HG02678 (cell line): ENCODE results near the gene WWP2.
"Not testable (repeated sequence)": the region's sequence is repeated elsewhere in the genome, so short reads cannot be mapped to it uniquely, and the experiment has no call there.

ENCODE experiments used
- ATAC-seq: cut with Tn5 transposase; IDR thresholded peaks from one replicate; pipeline ENCODE4 v1.9.1; 2021; ENCODE audit warnings: mild to moderate bottlenecking, moderate library complexity; ENCODE audit not compliant: unreplicated experiment

Gene WWP2

DNA sequence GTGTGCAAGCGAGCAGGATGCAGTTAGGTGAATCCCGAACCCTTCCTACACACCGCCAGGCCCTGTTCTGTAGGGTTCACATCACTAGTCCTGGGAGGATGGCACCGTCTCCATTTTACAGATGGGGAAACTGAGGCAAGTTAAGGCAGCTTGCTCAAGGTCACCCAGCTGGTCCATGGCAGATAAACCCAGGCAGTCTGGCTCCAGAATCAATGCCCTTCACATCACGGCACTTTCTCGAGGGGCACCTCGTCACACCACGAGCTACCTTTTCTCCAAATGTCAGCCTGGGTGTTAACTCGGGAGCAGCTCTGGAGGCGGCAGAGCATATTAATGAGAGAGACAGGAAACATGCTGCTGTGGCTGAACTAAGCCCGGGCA, 16.9 kb upstream of the WWP2 start:
- no peak for ATAC-seq

DNA sequence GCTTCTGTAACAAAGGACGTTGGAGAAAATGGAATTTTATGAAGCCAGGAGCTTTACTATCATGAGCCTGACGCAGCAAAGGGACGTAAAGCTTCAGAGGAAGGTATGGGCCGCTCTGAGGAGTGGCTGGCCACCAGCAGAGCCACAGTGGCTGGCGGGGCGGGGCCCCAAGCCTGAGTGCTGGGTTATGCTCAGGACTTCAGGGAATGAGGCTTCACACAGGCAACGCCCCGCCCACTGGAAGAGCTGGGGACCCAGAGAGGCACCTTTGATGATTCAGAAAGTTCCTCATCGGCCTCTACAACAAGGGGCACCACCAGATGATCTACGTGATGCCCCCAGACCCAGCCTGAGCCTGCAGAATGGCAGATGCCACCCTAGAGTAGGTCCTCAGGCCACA, 16.2 kb upstream of the WWP2 start:
- no peak for ATAC-seq

- ATAC-seq = no peak
Observed at GRCh38 chr16:69747115-69747514, 15.0 kb upstream of the WWP2 start.

- no peak for ATAC-seq
Observed at GRCh38 chr16:69748694-69749345, 13.3 kb upstream of the WWP2 start.

DNA sequence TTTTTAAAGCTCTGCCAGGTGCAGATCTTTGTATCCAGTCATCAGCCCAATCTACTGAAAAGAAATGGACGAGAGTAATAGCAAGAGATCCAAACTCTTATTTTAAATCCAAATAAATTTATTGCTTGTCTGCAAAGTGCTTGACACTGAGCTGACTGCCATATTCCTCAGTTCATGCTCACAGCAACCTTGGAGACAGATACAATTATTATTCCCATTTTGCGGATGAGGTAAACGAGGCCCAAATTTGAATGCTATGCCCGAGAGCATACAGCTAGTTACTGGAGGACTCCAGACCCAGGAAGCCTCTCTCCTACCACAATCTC, 8.0 kb upstream of the WWP2 start:
- ATAC-seq = no peak

- peak; percentile 99 for ATAC-seq
Observed at GRCh38 chr16:69754469-69755310, 7.4 kb upstream of the WWP2 start, which contains the start of gene NOB1. Gene NOB1 (minus strand): TSS chr16:69754926. CDS start chr16:69754910, 16 bp downstream.

DNA sequence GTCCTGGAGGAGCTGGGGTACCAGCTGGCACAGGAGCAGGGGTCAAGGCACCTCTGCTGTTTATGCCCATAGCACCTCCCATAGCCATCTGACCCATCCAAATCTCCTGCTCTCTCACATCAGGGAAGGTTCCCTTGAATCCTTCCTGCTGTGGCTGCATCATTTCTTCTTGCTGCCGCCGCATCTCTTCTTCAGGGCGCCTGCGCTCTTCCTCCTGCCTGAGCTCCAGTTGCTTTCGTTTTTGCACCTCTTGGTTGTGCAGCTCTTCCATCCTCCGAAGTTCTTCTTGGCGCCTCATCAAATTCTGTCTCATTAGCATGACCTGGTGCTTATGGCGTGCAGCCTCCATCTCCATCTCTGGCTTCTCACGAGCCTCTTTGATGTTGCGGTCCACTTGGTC, 5.4 kb upstream of the WWP2 start:
- no peak for ATAC-seq

GRCh38 chr16:69757375-69757774, 4.8 kb upstream of the WWP2 start:
- ATAC-seq = not testable (repeated sequence)

GRCh38 chr16:69762814-69763598, 874 bp downstream of the WWP2 start:
- ATAC-seq = no peak

GRCh38 chr16:69763599-69763942, 1.4 kb downstream of the WWP2 start:
- no peak for ATAC-seq

GRCh38 chr16:69767459-69768229, 5.5 kb downstream of the WWP2 start:
- ATAC-seq = no peak

DNA sequence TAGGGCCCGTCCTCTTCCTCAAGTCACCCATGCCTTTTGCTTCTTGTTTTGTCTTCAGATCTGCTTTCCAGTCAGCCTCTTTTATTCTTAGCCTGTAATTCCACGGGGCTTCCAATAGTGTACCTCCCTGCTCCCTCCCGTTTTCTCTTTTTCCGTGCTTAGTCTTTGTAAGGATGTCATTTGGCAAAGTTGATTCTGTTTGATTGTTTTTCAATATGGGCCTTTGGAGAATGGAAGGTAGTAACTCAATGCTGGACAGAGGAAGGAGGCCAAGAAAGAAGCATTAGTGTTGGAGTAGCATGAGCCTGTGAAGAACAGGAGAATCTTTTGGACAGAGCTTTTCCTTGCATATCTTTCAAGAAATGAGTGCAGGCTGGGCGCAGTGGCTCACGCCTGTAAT, 6.5 kb downstream of the WWP2 start:
- ATAC-seq = no peak

DNA sequence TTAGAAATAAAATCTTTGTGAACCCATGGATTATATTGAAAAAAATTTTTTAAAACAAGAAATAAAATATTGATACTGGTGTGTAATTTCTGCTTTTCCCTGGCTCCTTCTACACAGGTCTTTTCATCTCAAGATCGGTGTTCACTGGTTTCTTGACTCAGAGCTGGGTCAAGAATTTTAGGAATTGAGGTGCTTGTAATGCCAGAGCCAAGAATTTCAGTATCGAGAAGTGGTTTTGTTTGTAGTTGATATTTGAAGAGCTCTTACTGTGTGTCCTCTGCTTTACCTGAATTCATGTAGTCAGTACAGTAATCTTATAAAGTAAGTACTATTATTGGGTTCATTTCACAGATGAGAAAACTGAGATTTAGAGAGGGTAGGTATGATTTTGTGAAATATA, 7.3 kb downstream of the WWP2 start:
- ATAC-seq = no peak

DNA sequence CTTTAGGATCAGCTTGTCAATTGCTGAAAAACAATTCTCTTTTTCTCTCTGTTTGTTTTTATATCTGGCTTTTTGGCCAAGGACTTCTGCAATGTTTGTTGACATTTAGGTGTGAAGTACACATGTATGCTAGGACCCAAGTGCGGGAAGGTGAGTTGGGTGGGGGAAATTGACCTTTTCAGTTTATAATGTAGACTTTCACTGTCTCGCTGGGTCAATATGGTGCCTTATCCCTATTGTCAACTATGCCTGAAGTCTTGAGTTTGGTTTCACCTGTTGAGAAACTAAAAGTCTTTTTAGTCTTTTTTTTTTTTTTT, 9.5 kb downstream of the WWP2 start:
- ATAC-seq = no peak

DNA sequence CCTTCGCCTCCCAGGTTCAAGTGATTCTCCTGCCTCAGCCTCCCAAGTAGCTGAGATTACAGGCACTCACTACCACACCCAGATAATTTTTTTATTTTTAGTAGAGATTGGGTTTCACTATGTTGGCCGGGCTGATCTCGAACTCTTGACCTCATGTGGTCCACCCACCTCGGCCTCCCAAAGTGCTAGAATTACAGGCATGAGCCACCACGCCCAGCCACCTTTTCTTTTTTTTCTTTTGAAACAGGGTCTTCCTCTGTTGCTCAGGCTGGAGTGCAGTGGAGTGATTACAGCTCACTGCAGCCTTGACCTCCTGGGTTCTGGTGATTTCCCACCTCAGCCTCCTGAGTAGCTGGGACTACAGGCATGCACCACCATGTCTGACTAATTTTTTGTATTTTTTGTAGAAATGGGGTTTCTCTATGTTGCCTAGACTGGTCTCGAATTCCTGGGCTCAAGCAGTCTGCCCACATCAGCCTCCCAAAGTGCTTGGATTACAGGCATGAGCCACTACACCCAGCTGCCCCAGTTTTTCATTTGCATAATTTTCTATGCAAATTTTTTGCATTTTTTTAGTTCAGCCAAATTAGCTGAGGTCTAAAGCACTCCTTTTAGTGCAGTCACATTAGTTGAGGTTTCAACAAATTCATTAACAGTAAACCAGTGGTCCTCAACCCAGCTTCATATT, 11.3 kb downstream of the WWP2 start:
- peak; percentile 43 for ATAC-seq

- ATAC-seq = no peak
Observed at GRCh38 chr16:69775563-69775962, 13.4 kb downstream of the WWP2 start.

DNA sequence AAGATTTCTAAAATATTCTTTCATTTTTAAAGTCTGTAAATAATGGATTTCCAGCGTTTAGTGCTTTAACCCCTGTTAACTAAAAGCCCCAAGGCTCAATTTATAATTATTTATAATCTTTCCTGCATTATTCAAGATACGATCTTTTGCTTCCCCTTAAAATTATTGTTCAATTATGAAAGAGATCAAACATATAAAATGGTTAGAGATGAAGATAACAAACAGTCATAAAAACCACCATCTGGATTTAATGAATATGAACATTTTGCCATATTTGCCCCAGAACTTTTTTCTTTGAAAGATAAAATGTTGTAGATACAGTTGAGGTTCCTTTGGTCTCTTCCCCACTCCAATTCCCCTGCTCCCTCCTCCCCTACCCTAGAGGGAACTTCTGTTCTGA, 17.6 kb downstream of the WWP2 start:
- ATAC-seq = no peak

DNA sequence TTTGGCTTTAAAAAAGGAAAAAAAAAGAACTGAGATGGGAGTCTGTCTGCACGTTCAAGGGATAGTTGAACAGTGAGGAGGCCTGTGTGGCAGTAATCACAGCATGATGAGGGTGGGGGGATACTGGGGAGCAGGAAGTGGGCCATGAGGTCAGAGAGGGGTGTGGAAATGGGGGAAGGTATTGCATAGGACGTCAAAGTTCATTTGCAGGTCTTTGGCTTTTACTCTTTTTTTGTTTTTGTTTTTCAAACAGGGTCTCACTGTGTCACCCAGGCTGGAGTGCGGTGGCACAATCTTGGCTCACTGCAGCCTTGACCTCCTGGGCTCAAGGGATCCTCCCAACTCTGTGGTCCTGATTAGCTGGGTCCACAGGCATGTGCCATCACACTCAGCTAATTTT, 19.0 kb downstream of the WWP2 start:
- ATAC-seq = no peak

GRCh38 chr16:69784586-69784985, 22.5 kb downstream of the WWP2 start:
- no peak for ATAC-seq

DNA sequence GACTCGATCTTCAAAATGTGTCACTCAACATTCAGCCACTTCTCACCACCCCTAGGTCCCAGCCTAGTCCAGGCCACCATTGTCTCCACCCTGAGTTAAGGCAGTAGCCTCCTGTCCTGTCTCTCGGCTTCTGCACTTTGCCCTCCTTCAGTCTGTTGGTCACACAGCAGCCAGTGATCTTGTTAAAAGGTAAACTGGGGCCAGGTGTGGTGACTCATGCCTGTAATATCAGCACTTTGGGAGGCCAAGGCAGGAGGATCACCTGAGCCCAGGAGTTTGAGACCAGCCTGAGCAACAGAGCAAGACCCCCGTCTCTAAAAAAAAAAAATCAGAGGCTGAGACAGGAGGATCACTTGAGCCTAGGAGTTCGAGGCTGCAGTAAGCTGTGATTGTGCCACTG, 25.8 kb downstream of the WWP2 start:
- ATAC-seq = no peak

- not testable (repeated sequence) for ATAC-seq
Observed at GRCh38 chr16:69791391-69791847, 29.3 kb downstream of the WWP2 start.
